Fibroblast of skin of left biceps (primary cell): ENCODE results near the gene CAP2.

Experiments used
- DNase-seq, 2 experiments: peaks; one replicate each; pipeline ENCODE4 v3.0.0-alpha.2; 2013; ENCODE audit warnings: low read depth in 2 of 2

The CAP2 gene

GRCh38 chr6:17474289-17474688, 80.9 kb downstream of the CAP2 start:
- no peak for DNase-seq

DNA sequence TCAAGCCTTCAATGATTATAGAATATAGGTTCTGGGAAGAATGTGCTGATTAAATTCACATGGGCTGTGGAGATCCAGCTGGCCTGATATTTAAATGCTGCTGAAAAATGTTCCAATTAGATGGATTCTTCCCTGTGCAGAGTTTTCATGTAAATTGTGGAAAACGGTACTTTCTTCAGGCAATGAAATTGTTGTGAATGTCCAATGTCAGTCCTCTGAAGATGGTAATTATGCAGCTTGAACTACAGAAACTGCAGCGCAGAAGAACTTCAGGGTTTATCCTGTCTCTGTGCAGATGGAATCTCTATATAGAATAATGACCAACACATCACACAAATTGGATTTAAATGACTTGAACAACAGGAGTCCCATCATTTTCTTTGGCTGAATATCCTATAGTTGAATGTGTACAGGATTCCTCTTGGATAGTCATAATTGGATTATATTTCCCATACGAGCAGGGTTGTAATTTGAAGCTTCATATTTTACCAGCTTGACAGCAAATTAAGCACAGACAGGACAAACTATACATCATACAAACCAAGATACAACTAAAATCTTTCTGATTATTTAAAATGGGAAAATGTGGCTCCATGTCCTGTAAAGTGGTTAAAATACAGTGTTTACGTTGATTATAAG, 82.3 kb downstream of the CAP2 start:
- DNase-seq = no peak

DNA sequence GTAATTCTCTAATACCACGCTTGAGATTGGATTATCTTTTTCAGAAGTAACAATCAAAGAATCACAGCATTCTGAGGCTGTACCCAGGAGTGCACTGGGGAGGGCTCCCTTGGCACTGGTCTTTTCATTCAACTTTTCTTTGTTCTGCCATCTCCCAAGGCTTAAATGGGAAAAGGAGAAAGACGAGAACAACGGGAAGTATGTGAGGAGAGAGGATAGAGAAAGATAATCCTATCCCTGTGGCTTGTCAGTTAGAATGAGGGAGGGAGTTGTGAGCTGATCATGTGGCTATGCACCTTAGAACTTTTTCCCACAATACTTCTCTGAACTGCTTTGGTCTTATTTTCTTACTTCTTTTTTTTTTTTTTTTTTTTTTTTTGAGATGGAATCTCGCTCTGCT, 83.1 kb downstream of the CAP2 start:
- DNase-seq = no peak

- DNase-seq = no peak
Measured at GRCh38 chr6:17477356-17477755, 84.0 kb downstream of the CAP2 start.

- no peak for DNase-seq
Measured at GRCh38 chr6:17478223-17478907, 85.0 kb downstream of the CAP2 start.

DNA sequence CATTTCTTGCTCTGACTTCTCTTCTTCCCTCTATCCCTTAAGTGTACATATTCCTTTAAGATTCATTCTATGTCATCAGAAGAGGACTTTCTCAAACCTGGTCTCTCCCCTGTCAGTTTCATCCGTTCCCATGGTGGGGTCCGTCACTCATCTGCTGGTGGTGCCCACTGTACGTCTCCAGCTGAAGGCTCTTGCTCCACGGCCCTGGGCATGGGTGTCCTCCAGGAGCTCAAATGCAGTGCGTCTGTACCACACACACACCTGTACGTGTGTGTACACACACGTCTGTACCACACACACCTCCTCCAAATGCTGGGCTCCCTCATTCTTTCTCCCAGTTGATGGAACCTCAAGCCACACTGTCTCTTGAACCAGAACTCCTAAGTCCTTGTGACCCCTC, 85.6 kb downstream of the CAP2 start:
- DNase-seq = no peak

- no peak for DNase-seq
Measured at GRCh38 chr6:17480476-17480875, 87.1 kb downstream of the CAP2 start.

- DNase-seq = no peak
Measured at GRCh38 chr6:17482711-17483110, 89.3 kb downstream of the CAP2 start.

- no peak for DNase-seq
Measured at GRCh38 chr6:17483391-17484016, 90.1 kb downstream of the CAP2 start.

GRCh38 chr6:17484201-17484849, 90.9 kb downstream of the CAP2 start:
- no peak for DNase-seq

- DNase-seq = no peak
Measured at GRCh38 chr6:17485181-17485580, 91.8 kb downstream of the CAP2 start.

DNA sequence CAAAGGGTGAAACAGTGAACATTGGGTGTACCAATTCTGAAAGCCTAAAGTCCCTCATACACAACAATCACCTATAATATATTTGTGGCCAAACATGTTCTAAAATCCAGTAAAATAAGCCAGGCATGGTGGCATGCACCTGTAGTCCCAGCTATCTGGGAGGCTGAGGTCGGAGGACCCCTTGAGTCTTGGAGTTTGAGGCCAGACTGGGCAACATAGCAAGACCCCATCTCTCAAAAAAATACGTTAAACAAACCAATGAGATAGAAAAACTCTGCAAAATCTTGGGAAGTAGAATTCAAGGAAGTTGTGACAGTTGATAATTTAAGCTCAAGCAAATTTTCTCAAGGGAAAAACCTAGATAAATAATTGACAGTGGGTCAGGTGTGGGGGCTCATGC, 92.6 kb downstream of the CAP2 start:
- DNase-seq = no peak

DNA sequence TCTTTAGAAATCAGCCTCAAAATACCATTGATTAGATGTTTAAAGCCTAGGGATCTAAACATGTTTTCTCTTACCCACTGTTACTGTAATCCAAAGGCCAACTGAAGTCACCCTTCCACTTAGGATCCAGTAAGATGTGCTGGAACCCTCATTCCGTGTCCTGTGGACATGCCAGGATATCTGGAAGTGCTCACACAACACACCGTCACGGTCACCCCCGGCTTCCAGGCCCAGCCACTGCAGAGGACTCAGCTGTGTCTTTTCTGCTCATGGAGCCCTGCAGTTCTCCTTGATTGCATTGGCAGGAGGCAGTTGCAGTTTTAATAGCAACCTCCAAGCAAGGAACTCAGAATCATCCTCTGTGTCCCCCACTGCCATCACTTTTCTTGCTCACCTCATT, 93.3 kb downstream of the CAP2 start:
- no peak for DNase-seq

DNA sequence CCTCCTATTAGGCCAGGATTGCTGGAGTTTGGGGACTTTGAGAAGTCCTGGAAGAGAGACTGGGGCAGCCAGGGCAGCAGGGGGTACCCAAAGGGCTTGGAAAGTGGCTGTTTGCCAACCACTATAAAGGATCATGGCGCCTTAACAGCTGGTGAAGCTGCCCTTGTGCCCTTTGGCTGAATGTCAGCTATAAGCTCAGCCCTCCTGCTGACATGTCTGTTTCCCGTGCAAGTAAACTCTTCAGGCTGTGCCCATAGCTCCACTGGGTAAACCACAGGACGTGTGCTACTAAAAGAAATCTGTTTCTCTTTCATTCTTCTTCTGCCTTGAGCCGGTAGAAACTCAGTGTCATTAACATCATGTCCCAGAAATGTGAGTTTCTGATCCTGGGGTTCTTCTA, 97.3 kb downstream of the CAP2 start:
- DNase-seq = no peak

GRCh38 chr6:17491416-17492142, 98.2 kb downstream of the CAP2 start:
- no peak for DNase-seq

GRCh38 chr6:17492350-17492749, 99.0 kb downstream of the CAP2 start:
- DNase-seq = no peak

- DNase-seq = peak in 1 of 2 experiments; percentile 3
Measured at GRCh38 chr6:17493286-17493685, 99.9 kb downstream of the CAP2 start.

DNA sequence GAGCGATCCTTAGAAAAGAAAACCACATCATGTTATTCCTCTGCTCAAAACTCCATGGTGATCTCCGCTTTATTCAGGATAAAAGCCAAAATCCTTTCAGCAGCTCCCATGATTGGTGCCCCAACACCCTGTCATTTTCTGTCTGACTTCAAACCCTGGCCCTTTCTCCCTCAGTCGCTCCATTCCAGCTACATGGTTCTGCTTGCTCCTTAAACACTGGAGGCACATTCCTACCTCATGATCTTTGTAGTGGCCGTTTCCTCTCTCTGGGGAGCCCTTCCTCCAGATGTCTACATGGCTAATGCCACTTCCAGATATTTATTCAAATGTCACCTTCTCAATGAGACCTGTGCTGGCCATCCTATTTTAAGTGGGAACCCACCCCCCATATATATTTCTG, 100.8 kb downstream of the CAP2 start:
- DNase-seq = no peak

- no peak for DNase-seq
Measured at GRCh38 chr6:17494919-17495318, 101.5 kb downstream of the CAP2 start.

- DNase-seq = no peak
Measured at GRCh38 chr6:17497535-17498095, 104.2 kb downstream of the CAP2 start.

DNA sequence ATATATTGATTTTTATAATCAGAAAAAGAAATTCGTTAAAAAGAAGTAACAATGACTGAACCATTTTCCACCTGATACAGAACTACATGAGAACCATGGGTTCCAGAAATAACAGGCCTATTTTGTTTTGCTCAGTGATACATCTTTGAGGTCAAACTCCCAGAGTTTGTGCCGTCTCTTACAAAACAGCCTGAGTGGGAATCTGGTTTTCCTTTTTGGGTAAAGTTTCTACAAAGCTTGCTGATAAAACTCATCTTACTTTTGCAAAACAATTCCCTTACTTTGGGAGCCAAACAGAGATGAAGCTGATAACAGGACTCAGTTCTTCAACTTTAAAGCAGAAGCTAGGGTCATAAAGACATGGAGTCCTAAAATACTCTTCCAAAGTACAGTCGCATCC, 108.0 kb downstream of the CAP2 start:
- DNase-seq = no peak
